CD4-positive, alpha-beta T cell treated with Interleukin-21 for 1 hour (primary cell): ENCODE results near the gene HDAC4.

Experiments used
- DNase-seq: peaks from one replicate; pipeline ENCODE4 v3.0.0-alpha.2; 2020

The HDAC4 gene

GRCh38 chr2:239111401-239112100 lies 289.3 kb downstream of the HDAC4 start:
- DNase-seq: no peak

- DNase-seq: no peak
Observed at GRCh38 chr2:239110595-239111048, 290.2 kb downstream of the HDAC4 start.

GRCh38 chr2:239109928-239110545 lies 290.8 kb downstream of the HDAC4 start:
- DNase-seq: no peak

GRCh38 chr2:239109041-239109927 lies 291.5 kb downstream of the HDAC4 start:
- DNase-seq: no peak

GRCh38 chr2:239108459-239108858 lies 292.4 kb downstream of the HDAC4 start:
- no peak for DNase-seq

- DNase-seq: no peak
Observed at GRCh38 chr2:239107936-239108335, 292.9 kb downstream of the HDAC4 start.

GRCh38 chr2:239106966-239107365 lies 293.9 kb downstream of the HDAC4 start:
- no peak for DNase-seq

- DNase-seq: no peak
Observed at GRCh38 chr2:239106314-239106908, 294.4 kb downstream of the HDAC4 start.

GRCh38 chr2:239105234-239105633 lies 295.6 kb downstream of the HDAC4 start:
- no peak for DNase-seq

- DNase-seq: no peak
Observed at GRCh38 chr2:239104800-239105199, 296.0 kb downstream of the HDAC4 start.

GRCh38 chr2:239103125-239104098 lies 297.4 kb downstream of the HDAC4 start:
- DNase-seq: no peak

- DNase-seq: no peak
Observed at GRCh38 chr2:239102266-239102665, 298.6 kb downstream of the HDAC4 start.

GRCh38 chr2:239101807-239102206 lies 299.0 kb downstream of the HDAC4 start:
- DNase-seq: no peak

GRCh38 chr2:239101071-239101470 lies 299.7 kb downstream of the HDAC4 start:
- no peak for DNase-seq

- DNase-seq: no peak
Observed at GRCh38 chr2:239099474-239099873, 301.3 kb downstream of the HDAC4 start.

GRCh38 chr2:239098288-239098970 lies 302.4 kb downstream of the HDAC4 start:
- no peak for DNase-seq

- no peak for DNase-seq
Observed at GRCh38 chr2:239097428-239097696, 303.5 kb downstream of the HDAC4 start.

- DNase-seq: no peak
Observed at GRCh38 chr2:239096676-239097427, 304.0 kb downstream of the HDAC4 start.

- no peak for DNase-seq
Observed at GRCh38 chr2:239095460-239096081, 305.2 kb downstream of the HDAC4 start.

- DNase-seq: no peak
Observed at GRCh38 chr2:239094867-239095266, 306.0 kb downstream of the HDAC4 start.
